ENCODE measurements around the gene OTUB1. TPM values are rescaled to one million over a fixed set of nuclear protein-coding genes. Genes with fewer than 3 reads are reported as not detected.
A peak's percentile ranks its signal among the peaks of the same experiment; 100 is the strongest.

The OTUB1 gene
- total and polyA plus RNA-seq, 4 donors = 40.8 to 95.2 (median 72.3) TPM

DNA sequence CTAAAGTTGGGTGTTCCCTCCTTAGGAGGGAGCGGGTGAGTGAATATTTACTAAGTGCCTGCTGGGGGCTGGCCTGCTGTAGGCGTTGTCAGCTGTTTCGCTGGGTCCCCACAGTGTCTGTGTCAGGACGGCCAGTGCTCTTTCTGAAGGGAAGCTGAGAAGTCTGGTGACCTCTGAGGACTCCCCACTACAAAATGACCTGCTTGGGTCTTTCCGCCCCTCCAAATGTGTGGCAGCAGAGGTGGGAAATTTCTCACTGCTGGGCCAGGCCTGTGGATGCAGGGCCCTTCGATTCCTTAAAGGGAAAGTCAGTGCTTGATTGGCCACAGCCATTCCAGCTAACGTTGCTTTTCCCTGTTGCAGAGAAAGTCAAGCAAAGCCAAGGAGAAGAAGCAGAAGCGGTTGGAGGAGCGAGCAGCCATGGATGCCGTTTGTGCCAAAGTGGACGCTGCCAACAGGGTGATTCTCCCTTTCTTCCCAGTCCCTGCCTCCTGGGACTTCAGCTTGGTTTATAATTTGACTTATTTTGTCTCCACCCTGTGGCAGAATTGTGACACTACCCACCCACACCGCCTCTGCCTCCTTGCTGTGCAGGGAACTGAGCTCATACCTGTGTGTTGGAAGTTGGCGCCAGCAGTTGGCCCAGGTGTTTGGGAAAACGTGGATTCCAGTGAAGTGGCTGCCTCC, 40.6 kb upstream of the OTUB1 start:
- Histone ChIP-seq H3K36me3 (ENCODE audit: control insufficient read depth in 4 of 4, insufficient read depth in 4 of 4, low read length in 4 of 4) (peaks cover 2 to 11% (median 3%) of the 10 kb centered on the region in 4 donors), H3K4me1 (ENCODE audit: control insufficient read depth in 5 of 5, insufficient read depth in 5 of 5, low read length in 5 of 5) (peaks cover 0 to 10% (median under 1%) of the 10 kb centered on the region in 5 donors), H3K4me3 (no peak overlapping the region), H3K9ac (ENCODE audit: insufficient read depth in 1 of 2, low read length in 2 of 2) (peak overlapping the region in 1 of 2 donors; percentile 17), H3K9me3 (ENCODE audit: control insufficient read depth in 4 of 4, insufficient read depth in 3 of 4, low read length in 3 of 4) (no peaks in the 10 kb centered on the region), H3K27ac (ENCODE audit: low read depth in 1 of 2, low read length in 1 of 2) (peak overlapping the region; percentile 15 to 63), H3K27me3 (ENCODE audit: control insufficient read depth in 3 of 3, insufficient read depth in 3 of 3, low read length in 2 of 3) (no peaks in the 10 kb centered on the region)
- 51 to 56% methylated on average over 14 of the region's 14 CpGs for WGBS, 2 donors
- TF ChIP-seq, protein P1, sequence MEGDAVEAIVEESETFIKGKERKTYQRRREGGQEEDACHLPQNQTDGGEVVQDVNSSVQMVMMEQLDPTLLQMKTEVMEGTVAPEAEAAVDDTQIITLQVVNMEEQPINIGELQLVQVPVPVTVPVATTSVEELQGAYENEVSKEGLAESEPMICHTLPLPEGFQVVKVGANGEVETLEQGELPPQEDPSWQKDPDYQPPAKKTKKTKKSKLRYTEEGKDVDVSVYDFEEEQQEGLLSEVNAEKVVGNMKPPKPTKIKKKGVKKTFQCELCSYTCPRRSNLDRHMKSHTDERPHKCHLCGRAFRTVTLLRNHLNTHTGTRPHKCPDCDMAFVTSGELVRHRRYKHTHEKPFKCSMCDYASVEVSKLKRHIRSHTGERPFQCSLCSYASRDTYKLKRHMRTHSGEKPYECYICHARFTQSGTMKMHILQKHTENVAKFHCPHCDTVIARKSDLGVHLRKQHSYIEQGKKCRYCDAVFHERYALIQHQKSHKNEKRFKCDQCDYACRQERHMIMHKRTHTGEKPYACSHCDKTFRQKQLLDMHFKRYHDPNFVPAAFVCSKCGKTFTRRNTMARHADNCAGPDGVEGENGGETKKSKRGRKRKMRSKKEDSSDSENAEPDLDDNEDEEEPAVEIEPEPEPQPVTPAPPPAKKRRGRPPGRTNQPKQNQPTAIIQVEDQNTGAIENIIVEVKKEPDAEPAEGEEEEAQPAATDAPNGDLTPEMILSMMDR (IDR thresholded peaks at IDR 0.05; ENCODE audit: control extremely low read depth, extremely low read depth) = peak; percentile 77
- ATAC-seq (ENCODE audit: insufficient read depth, low FRiP score) (peak; percentile 79), DNase-seq (peak; percentile 82 to 90 (median 88))

DNA sequence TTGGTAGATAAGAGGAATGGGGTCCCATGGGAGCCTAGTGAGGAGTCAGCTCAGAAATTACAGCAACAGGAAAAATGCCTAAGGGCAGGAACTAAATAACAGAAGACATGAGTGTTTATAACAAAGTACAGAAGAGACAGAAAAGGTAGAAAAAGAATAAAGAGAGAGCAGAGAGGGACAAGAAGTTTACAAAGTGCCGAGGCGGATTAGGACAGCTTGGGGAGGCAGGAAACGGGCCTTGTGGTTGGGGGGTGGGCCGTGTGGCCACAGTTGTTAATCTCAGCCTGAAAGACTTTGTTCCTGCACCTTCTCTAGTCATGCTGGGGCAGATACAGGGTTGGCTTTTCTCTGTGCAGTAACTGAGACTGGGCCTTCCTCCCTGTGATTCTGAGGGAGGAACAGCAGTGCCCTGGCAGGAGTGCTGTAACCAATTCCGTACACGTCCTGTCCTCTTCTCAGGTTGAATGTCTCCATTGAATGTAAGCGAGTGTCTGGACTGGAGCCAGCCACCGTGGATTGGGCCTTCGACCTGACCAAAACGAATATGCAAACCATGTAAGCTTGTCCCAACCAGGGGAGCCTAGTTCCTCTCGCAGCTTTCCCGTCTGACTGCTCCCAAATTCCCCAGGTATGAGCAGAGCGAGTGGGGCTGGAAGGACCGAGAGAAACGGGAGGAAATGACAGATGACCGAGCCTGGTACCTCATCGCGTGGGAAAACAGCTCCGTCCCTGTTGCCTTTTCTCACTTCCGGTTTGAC, 34.3 kb upstream of the OTUB1 start:
- ATAC-seq (ENCODE audit: insufficient read depth, low FRiP score) (no peak), DNase-seq (no peak)
- Histone ChIP-seq H3K36me3 (ENCODE audit: control insufficient read depth in 4 of 4, insufficient read depth in 4 of 4, low read length in 4 of 4) (peaks cover 8 to 28% (median 24%) of the 10 kb centered on the region in 4 donors), H3K27me3 (ENCODE audit: control insufficient read depth in 3 of 3, insufficient read depth in 3 of 3, low read length in 2 of 3) (no peaks in the 10 kb centered on the region), H3K4me3 (no peak overlapping the region), H3K4me1 (ENCODE audit: control insufficient read depth in 5 of 5, insufficient read depth in 5 of 5, low read length in 5 of 5) (no peaks in the 10 kb centered on the region), H3K9me3 (ENCODE audit: control insufficient read depth in 4 of 4, insufficient read depth in 3 of 4, low read length in 3 of 4) (peaks cover 0 to 2% (median 0%) of the 10 kb centered on the region in 4 donors), H3K27ac (ENCODE audit: low read depth in 1 of 2, low read length in 1 of 2) (no peak overlapping the region), H3K9ac (ENCODE audit: insufficient read depth in 1 of 2, low read length in 2 of 2) (no peak overlapping the region)
- 61 to 77% methylated on average over 20 of the region's 20 CpGs for WGBS, 2 donors
- TF ChIP-seq, protein P1 (IDR thresholded peaks at IDR 0.05; ENCODE audit: control extremely low read depth, extremely low read depth) = no peak

DNA sequence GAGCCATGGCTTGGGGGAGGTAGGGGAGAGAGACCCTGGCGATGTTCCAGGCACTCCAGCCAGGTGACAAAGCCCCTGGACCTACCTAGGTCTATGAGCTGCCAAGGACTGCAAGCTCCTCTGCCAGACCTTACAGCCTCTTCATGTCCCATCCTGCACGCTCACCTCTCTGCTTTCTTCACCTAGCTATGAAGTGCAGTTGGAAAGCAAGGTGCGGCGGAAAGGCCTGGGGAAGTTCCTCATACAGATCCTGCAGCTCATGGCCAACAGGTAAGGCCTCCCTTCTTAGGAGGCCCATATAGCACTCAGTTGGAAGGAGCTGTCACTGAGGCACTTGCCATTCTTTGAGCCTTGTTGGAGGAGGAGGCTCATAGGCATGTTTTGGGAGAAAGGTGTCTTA, 33.7 kb upstream of the OTUB1 start:
- no peak overlapping the region for H3K9ac ChIP-seq (ENCODE audit: insufficient read depth in 1 of 2, low read length in 2 of 2)
- 97 to 99% methylated on average over 4 of the region's 4 CpGs for WGBS, 2 donors

More for the DNA sequence above, 33.7 kb upstream of the OTUB1 start:
- no peaks in the 10 kb centered on the region for H3K4me1 ChIP-seq (ENCODE audit: control insufficient read depth in 5 of 5, insufficient read depth in 5 of 5, low read length in 5 of 5)
- TF ChIP-seq, protein P1 (IDR thresholded peaks at IDR 0.05; ENCODE audit: control extremely low read depth, extremely low read depth) = no peak
- H3K9me3 ChIP-seq (ENCODE audit: control insufficient read depth in 4 of 4, insufficient read depth in 3 of 4, low read length in 3 of 4) = peaks cover 0 to 2% (median 0%) of the 10 kb centered on the region in 4 donors
- ATAC-seq (ENCODE audit: insufficient read depth, low FRiP score) = no peak
- H3K36me3 ChIP-seq (ENCODE audit: control insufficient read depth in 4 of 4, insufficient read depth in 4 of 4, low read length in 4 of 4) = peaks cover 8 to 28% (median 24%) of the 10 kb centered on the region in 4 donors
- H3K27ac ChIP-seq (ENCODE audit: low read depth in 1 of 2, low read length in 1 of 2) = no peak overlapping the region
- DNase-seq = no peak
- no peak overlapping the region for H3K4me3 ChIP-seq
- H3K27me3 ChIP-seq (ENCODE audit: control insufficient read depth in 3 of 3, insufficient read depth in 3 of 3, low read length in 2 of 3) = no peaks in the 10 kb centered on the region

All from lung (tissue), 12 donors.